ENCODE data around the gene ATP2A3. TPM values are rescaled to one million over a fixed set of nuclear protein-coding genes. Genes with fewer than 3 reads are reported as not detected.

ATP2A3 gene
- total RNA-seq, 2 experiments from 2014 or later, result 289 to 297 TPM

DNA sequence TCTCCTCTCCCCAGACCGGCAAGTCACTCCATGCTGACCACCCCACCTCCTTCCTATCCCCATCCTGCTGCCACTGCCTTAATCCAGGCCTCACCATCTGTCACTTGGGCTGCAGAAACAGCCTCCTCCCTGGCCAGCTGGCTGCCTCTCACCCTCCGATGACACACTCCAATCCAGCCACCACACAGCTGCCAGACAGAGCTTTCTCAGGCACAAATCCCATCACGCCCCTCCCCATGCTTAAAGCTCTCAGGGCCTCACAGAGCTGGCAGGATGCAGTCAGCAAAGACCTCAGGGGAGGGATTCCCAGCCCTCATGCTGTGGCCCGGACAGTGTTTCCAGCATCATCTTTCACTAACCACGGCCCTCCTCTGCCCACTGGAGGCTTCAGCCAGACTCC is 85.1 kb downstream of the ATP2A3 start:
- no peak for ATAC-seq (ENCODE audit: low read depth)
- Mint-ChIP-seq H3K9me3 (no peaks in the 10 kb centered on the region), H3K4me3 (no peak overlapping the region), H3K36me3 (peaks cover 2% of the 10 kb centered on the region), H3K27me3 (no peaks in the 10 kb centered on the region), H3K27ac (no peak overlapping the region), H3K4me1 (peaks cover 2% of the 10 kb centered on the region)
- POLR2A ChIA-PET, result no interaction called here
- DNase-seq, result no peak

DNA sequence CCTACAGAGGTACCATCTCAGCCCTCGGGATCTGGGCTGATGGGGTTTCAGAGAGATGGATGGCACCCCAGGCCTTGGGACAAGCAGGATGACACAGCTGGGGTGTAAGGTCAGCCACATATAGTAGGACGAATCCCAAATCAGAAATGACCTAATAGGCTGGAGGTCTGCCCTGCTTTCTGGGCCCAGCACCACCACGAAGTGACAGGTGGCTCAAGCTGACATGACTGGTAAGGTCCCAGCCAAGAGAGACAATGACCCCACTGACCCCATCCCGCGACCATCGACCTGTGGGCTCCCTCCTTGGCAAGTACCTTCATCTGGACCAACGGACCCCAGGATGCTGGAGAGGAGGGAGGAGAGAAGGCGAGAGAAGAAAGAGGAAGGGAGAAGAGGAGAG is 87.0 kb downstream of the ATP2A3 start:
- H3K27ac Mint-ChIP-seq, result no peak overlapping the region
- ATAC-seq (ENCODE audit: low read depth) (no peak), DNase-seq (no peak)
- POLR2A ChIA-PET, result no interaction called here
- H3K27me3 Mint-ChIP-seq, result no peaks in the 10 kb centered on the region
- H3K4me1 Mint-ChIP-seq, result no peaks in the 10 kb centered on the region
- peaks cover 5% of the 10 kb centered on the region for H3K36me3 Mint-ChIP-seq
- no peaks in the 10 kb centered on the region for H3K9me3 Mint-ChIP-seq
- H3K4me3 Mint-ChIP-seq, result no peak overlapping the region

DNA sequence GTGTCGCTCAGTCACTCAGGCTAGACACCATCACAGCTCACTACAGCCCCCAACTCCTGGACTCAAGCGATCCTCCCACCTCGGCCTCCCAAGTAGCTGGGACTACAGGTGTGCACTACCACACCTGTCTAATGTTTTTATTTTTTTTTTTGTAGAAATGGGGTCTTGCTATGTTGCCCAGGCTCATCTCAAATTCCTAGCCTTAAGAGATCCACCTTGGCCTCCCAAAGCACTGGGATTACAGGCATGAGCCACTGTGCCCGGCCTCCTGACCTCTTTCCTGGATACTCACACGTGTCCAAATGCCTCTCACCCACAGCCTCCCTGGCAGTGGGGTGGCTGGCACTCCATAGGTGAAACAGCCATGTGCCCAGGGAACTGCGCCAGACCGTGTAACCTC is 88.9 kb downstream of the ATP2A3 start:
- Mint-ChIP-seq H3K27me3 (no peaks in the 10 kb centered on the region), H3K4me1 (peaks cover 4% of the 10 kb centered on the region), H3K27ac (no peak overlapping the region), H3K9me3 (no peaks in the 10 kb centered on the region), H3K36me3 (peaks cover 6% of the 10 kb centered on the region), H3K4me3 (no peak overlapping the region)
- POLR2A ChIA-PET, result no interaction called here
- ATAC-seq (ENCODE audit: low read depth) (no peak), DNase-seq (no peak)

Other genes starting within 250 kb of the ATP2A3 start
- gene HASPIN, start 240.5 kb downstream of the ATP2A3 start, total RNA-seq, result 10 to 100 TPM; 17.5 to 21.4 TPM
- gene ITGAE, start 163.2 kb downstream of the ATP2A3 start, total RNA-seq, result 10 to 100 TPM; 48.1 to 52.0 TPM
- 10 to 100 TPM; 48.3 to 53.1 TPM for gene NCBP3, start 118.2 kb downstream of the ATP2A3 start, total RNA-seq
- gene CAMKK1, start 71.4 kb downstream of the ATP2A3 start, total RNA-seq, result 1 to 10 TPM; 4.5 to 4.7 TPM
- under 1 TPM; 0.82 to 1.00 TPM for gene P2RX1, start 48.0 kb downstream of the ATP2A3 start, total RNA-seq
- gene ZZEF1, start 178.6 kb upstream of the ATP2A3 start, total RNA-seq, result 10 to 100 TPM; 69.9 to 70.3 TPM
- 1 to 10 TPM; 8.2 to 8.7 TPM for gene CYB5D2, start 178.8 kb upstream of the ATP2A3 start, total RNA-seq

All from activated naive CD8-positive, alpha-beta T cell treated with anti-CD3 and anti-CD28 coated beads, Interleukin-2, amount 10 ng/mL, durations not matched to agents 7 days and 5 days (primary cell).